H1 (cell line): Measurements from ENCODE around the gene CAMTA1. TPM values are rescaled to one million over a fixed set of nuclear protein-coding genes. Genes with fewer than 3 reads are reported as not detected.

ENCODE experiments used
- CBX8 ChIP-seq: fragments of 300-800, 300-1000 bp; sonication (generic); IDR thresholded peaks from 2 replicates; pipeline ENCODE4 v1.7.1; 2016; ENCODE audit warnings: low read depth, low read length, borderline replicate concordance
- CTCF ChIP-seq, 3 experiments: IDR thresholded peaks; 1 replicate in 2 of 3; 2 replicates in 1 of 3; pipeline versions ENCODE4 v1.5.1 to v1.6.1; 2011; ENCODE audit warnings: low read length in 3 of 3, mild to moderate bottlenecking in 3 of 3, inconsistent platforms in 2 of 3, low read depth in 1 of 3, moderate library complexity in 1 of 3; ENCODE audit not compliant: insufficient read depth in 1 of 3; ENCODE audit errors: control extremely low read depth in 1 of 3
- FOSL1 ChIP-seq: IDR thresholded peaks from 2 replicates; pipeline ENCODE4 v1.6.1; 2011; ENCODE audit warnings: mild to moderate bottlenecking, low read depth, low read length, moderate library complexity; ENCODE audit not compliant: insufficient read depth
- GTF2F1 ChIP-seq: IDR thresholded peaks from 2 replicates; pipeline ENCODE4 v1.6.1; 2012; ENCODE audit warnings: low read depth, low read length, improper control_type of control experiment, borderline replicate concordance
- HDAC6 ChIP-seq: IDR thresholded peaks from one replicate; pipeline ENCODE4 v1.7.1; 2012; ENCODE audit warnings: low read depth, mild to moderate bottlenecking, inconsistent platforms, low read length, moderate library complexity
- SIX5 ChIP-seq: IDR thresholded peaks from 2 replicates; pipeline ENCODE4 v1.6.1; 2011; ENCODE audit warnings: mild to moderate bottlenecking, low read depth, low read length
- SP2 ChIP-seq: IDR thresholded peaks from 2 replicates; pipeline ENCODE4 v1.6.1; 2012; ENCODE audit warnings: mild to moderate bottlenecking, low read length, inconsistent platforms
- TCF12 ChIP-seq: IDR thresholded peaks from 2 replicates; pipeline ENCODE4 v1.6.1; 2011; ENCODE audit warnings: low read depth, mild to moderate bottlenecking, low read length
- ZNF274 ChIP-seq: IDR thresholded peaks from 2 replicates; pipeline ENCODE4 v1.7.0; 2012; ENCODE audit warnings: low read length, borderline replicate concordance; ENCODE audit errors: extremely low read depth
- polyA plus RNA-seq, 7 experiments: library from polyadenylated mRNA; depleted of rRNA in 3 of 7; stranded (reverse) in 5 of 7; unstranded in 2 of 7; fragments of >200 nt in 5 of 7; fragments of 200-250 nt in 2 of 7; gene quantifications; 1 replicate in 5 of 7; 2 replicates in 1 of 7; 4 replicates in 1 of 7; pipeline versions ENCODE4 v1.2.1 to v1.2.3, GENCODE V29; 2011 to 2013; ENCODE audit warnings: missing spikeins in 2 of 7, mixed read lengths in 2 of 7
- total RNA-seq: library from RNA; stranded (reverse); fragmentation: NEBNext Ultra II Directional; extraction: Animal tissue kit (Norgen Biotek cat#: 25700); gene quantifications from 2 replicates; pipeline ENCODE4 v1.2.1, GENCODE V29; 2021

CAMTA1 gene
- total and polyA plus RNA-seq, 2 of the 8 experiments (the other 6 are each of a cell fraction or from before 2014, with no cell fraction given): 65.0 to 119 TPM

- TF ChIP-seq CTCF (IDR thresholded peaks at IDR 0.05; ENCODE audit: control extremely low read depth in 1 of 3, insufficient read depth in 1 of 3, low read depth in 1 of 3, low read length in 3 of 3) (no peak), HDAC6 (no peak), SIX5 (no peak), CBX8 (no peak), GTF2F1 (no peak), FOSL1 (no peak), TCF12 (no peak), SP2 (no peak), ZNF274 (no peak)
- TF ChIP-seq, all 59 proteins: peak for 0
Observed at GRCh38 chr1:7676274-7676945, 891.2 kb downstream of the CAMTA1 start (continued).
